Hepatocyte (in vitro differentiated cells): ENCODE data around the gene DCTN2. TPM values are rescaled to one million over a fixed set of nuclear protein-coding genes. Genes with fewer than 3 reads are reported as not detected.

Source experiments
- DNase-seq: peaks from one replicate; pipeline ENCODE4 v3.0.0-alpha.2; 2016; ENCODE audit warnings: low spot score
- H2AFZ ChIP-seq: fragments of 200-600 bp; sonication (generic); 2 replicates; pipeline ENCODE4 v1.6.0; 2016; ENCODE audit warnings: antibody characterized with exemption, mild to moderate bottlenecking
- H3K27ac ChIP-seq: fragments of 200-600 bp; sonication (generic); 2 replicates; pipeline ENCODE4 v1.5.1; 2016; ENCODE audit warnings: mild to moderate bottlenecking
- H3K27me3 ChIP-seq: fragments of 200-600 bp; sonication (generic); 2 replicates; pipeline ENCODE4 v1.6.1; 2016
- H3K36me3 ChIP-seq: fragments of 200-600 bp; sonication (generic); replicated peaks from 2 replicates; pipeline ENCODE4 v1.5.1; 2016; ENCODE audit warnings: low read depth; ENCODE audit not compliant: insufficient read depth
- H3K4me1 ChIP-seq: fragments of 200-600 bp; sonication (generic); 2 replicates; pipeline ENCODE4 v1.5.1; 2016; ENCODE audit warnings: mild to moderate bottlenecking, moderate library complexity; ENCODE audit not compliant: insufficient read depth
- H3K4me2 ChIP-seq: fragments of 200-600 bp; sonication (generic); 2 replicates; pipeline ENCODE4 v1.6.0; 2016
- H3K4me3 ChIP-seq: fragments of 200-600 bp; sonication (generic); 2 replicates; pipeline ENCODE4 v1.5.1; 2016; ENCODE audit warnings: mild to moderate bottlenecking
- H3K79me2 ChIP-seq: fragments of 200-600 bp; sonication (generic); 2 replicates; pipeline ENCODE4 v1.6.0; 2017; ENCODE audit warnings: mild to moderate bottlenecking
- H3K9me2 ChIP-seq: fragments of 200-600 bp; sonication (generic); replicated peaks from 2 replicates; pipeline ENCODE4 v1.6.0; 2017; ENCODE audit warnings: mild to moderate bottlenecking; ENCODE audit not compliant: insufficient read depth
- H3K9me3 ChIP-seq: fragments of 200-600 bp; sonication (generic); 2 replicates; pipeline ENCODE4 v1.5.1; 2016; ENCODE audit warnings: low read depth, mild to moderate bottlenecking
- H4K20me1 ChIP-seq: fragments of 200-600 bp; sonication (generic); 2 replicates; pipeline ENCODE4 v1.6.0; 2016; ENCODE audit warnings: mild to moderate bottlenecking; ENCODE audit not compliant: insufficient read depth, poor library complexity, severe bottlenecking
- CTCF ChIP-seq: fragments of 200-600 bp; sonication (generic); IDR thresholded peaks from 2 replicates; pipeline ENCODE4 v1.5.1; 2016; ENCODE audit warnings: antibody characterized with exemption, mild to moderate bottlenecking; ENCODE audit not compliant: poor library complexity
- EZH2 ChIP-seq: fragments of 200-600 bp; sonication (generic); IDR thresholded peaks from 2 replicates; pipeline ENCODE4 v1.6.1; 2016; ENCODE audit warnings: antibody characterized with exemption, mild to moderate bottlenecking, borderline replicate concordance
- EZH2phosphoT487 ChIP-seq: fragments of 200-600 bp; sonication (generic); IDR thresholded peaks from one replicate; pipeline ENCODE4 v1.6.1; 2018; ENCODE audit warnings: antibody characterized with exemption, mild to moderate bottlenecking, low read depth, moderate library complexity; ENCODE audit not compliant: unreplicated experiment, severe bottlenecking
- WGBS: methylation state at CpG from one replicate; pipeline ENCODE4 v1.1.6; 2016; ENCODE audit warnings: low lambda C conversion rate; ENCODE audit errors: missing lambda C conversion rate; 5-methylcytosine and 5-hydroxymethylcytosine counted together
- polyA plus RNA-seq: library from polyadenylated mRNA; unstranded; fragments of >200 nt; fragmentation: Nextera tagmentation; extraction: Ambion mirVana; gene quantifications from 2 replicates; pipeline ENCODE4 v1.2.1, GENCODE V29; 2016
- total RNA-seq: library from RNA; depleted of rRNA; stranded (reverse); fragments of >200 nt; gene quantifications from 2 replicates; pipeline ENCODE4 v1.2.3, GENCODE V29; 2014

The DCTN2 gene
- total and polyA plus RNA-seq, 2 experiments from 2014 or later, result 110 to 124 TPM

- H3K27me3 ChIP-seq, result peaks cover 3% of the 10 kb centered on the region
- no peak overlapping the region for H2AFZ ChIP-seq
- H3K9me2 ChIP-seq, result no peaks in the 10 kb centered on the region
- H3K4me2 ChIP-seq, result no peak overlapping the region
- no peak overlapping the region for H3K27ac ChIP-seq
- H3K4me3 ChIP-seq, result no peak overlapping the region
- no peak for DNase-seq
- 81% methylated on average over 2 of the region's 2 CpGs for WGBS
- H3K36me3 ChIP-seq, result no peaks in the 10 kb centered on the region
- H3K9me3 ChIP-seq, result no peaks in the 10 kb centered on the region
- no peaks in the 10 kb centered on the region for H3K4me1 ChIP-seq
- no peak for TF ChIP-seq EZH2
- no peak for TF ChIP-seq CTCF
- no peak for TF ChIP-seq EZH2phosphoT487
- H3K79me2 ChIP-seq, result no peaks in the 10 kb centered on the region
- no peaks in the 10 kb centered on the region for H4K20me1 ChIP-seq
Observed at GRCh38 chr12:57560516-57560915, 13.5 kb upstream of the DCTN2 start.

GRCh38 chr12:57558864-57559263 lies 11.9 kb upstream of the DCTN2 start:
- no peaks in the 10 kb centered on the region for H4K20me1 ChIP-seq
- H3K4me1 ChIP-seq, result no peaks in the 10 kb centered on the region
- no peaks in the 10 kb centered on the region for H3K9me2 ChIP-seq
- 79% methylated on average over 4 of the region's 4 CpGs for WGBS
- H3K4me3 ChIP-seq, result no peak overlapping the region
- H3K4me2 ChIP-seq, result no peak overlapping the region
- no peak overlapping the region for H3K27ac ChIP-seq
- DNase-seq, result no peak
- no peak for TF ChIP-seq EZH2
- TF ChIP-seq CTCF, result no peak
- TF ChIP-seq EZH2phosphoT487, result no peak
- no peaks in the 10 kb centered on the region for H3K36me3 ChIP-seq
- no peak overlapping the region for H2AFZ ChIP-seq
- H3K27me3 ChIP-seq, result peaks cover 10% of the 10 kb centered on the region
- no peaks in the 10 kb centered on the region for H3K9me3 ChIP-seq
- H3K79me2 ChIP-seq, result no peaks in the 10 kb centered on the region

- no peak overlapping the region for H3K4me3 ChIP-seq
- H4K20me1 ChIP-seq, result no peaks in the 10 kb centered on the region
- H3K27ac ChIP-seq, result no peak overlapping the region
- H3K4me1 ChIP-seq, result peaks cover 2% of the 10 kb centered on the region
- H2AFZ ChIP-seq, result no peak overlapping the region
- TF ChIP-seq EZH2 (no peak), CTCF (no peak), EZH2phosphoT487 (no peak)
- no peaks in the 10 kb centered on the region for H3K79me2 ChIP-seq
- no peaks in the 10 kb centered on the region for H3K36me3 ChIP-seq
- peaks cover 46% of the 10 kb centered on the region for H3K27me3 ChIP-seq
- DNase-seq, result no peak
- no peaks in the 10 kb centered on the region for H3K9me2 ChIP-seq
- no peak overlapping the region for H3K4me2 ChIP-seq
- no peaks in the 10 kb centered on the region for H3K9me3 ChIP-seq
- WGBS, result 96% methylated on average over 1 of the region's 1 CpG
Observed at GRCh38 chr12:57554897-57555296, 7.9 kb upstream of the DCTN2 start.

GRCh38 chr12:57554453-57554852 lies 7.5 kb upstream of the DCTN2 start:
- H3K27me3 ChIP-seq, result peaks cover 51% of the 10 kb centered on the region
- 91% methylated on average over 2 of the region's 2 CpGs for WGBS

More at GRCh38 chr12:57554453-57554852, 7.5 kb upstream of the DCTN2 start:
- no peak overlapping the region for H3K27ac ChIP-seq
- no peak overlapping the region for H3K4me2 ChIP-seq
- H3K4me1 ChIP-seq, result peaks cover 4% of the 10 kb centered on the region
- H2AFZ ChIP-seq, result no peak overlapping the region
- no peaks in the 10 kb centered on the region for H3K36me3 ChIP-seq
- TF ChIP-seq EZH2phosphoT487 (no peak), CTCF (no peak), EZH2 (no peak)
- no peaks in the 10 kb centered on the region for H3K9me2 ChIP-seq
- DNase-seq, result no peak
- no peaks in the 10 kb centered on the region for H4K20me1 ChIP-seq
- no peaks in the 10 kb centered on the region for H3K9me3 ChIP-seq
- H3K4me3 ChIP-seq, result no peak overlapping the region
- H3K79me2 ChIP-seq, result no peaks in the 10 kb centered on the region
